Gastrocnemius medialis (tissue), 4 donors: ENCODE measurements around the gene SDC1. TPM values are rescaled to one million over a fixed set of nuclear protein-coding genes. Genes with fewer than 3 reads are reported as not detected.

Experiments used
- ATAC-seq, 2 donors: fragments of 150-250 bp; one replicate each; pipeline ENCODE4 v1.9.1; 2016
- DNase-seq, 2 donors: peaks; one replicate each; pipeline ENCODE4 v3.0.0-alpha.2; 2019
- H3K27ac ChIP-seq, 4 donors: fragments of 200-600 bp; sonication (generic); 1 replicate in 1 of 4; 2 replicates in 3 of 4; pipeline ENCODE4 v1.5.1; 2016 to 2018; ENCODE audit warnings: mild to moderate bottlenecking in 2 of 4, moderate library complexity in 1 of 4
- H3K27me3 ChIP-seq, 3 donors: fragments of 200-600 bp; sonication (generic) in 2 of 3; 1 replicate in 1 of 3; 2 replicates in 2 of 3; pipeline versions ENCODE4 v1.5.1 to v1.6.0; 2016 to 2019; ENCODE audit warnings: mild to moderate bottlenecking in 1 of 3, moderate library complexity in 1 of 3
- H3K36me3 ChIP-seq, 2 donors: fragments of 200-600 bp; sonication (generic) in 1 of 2; one replicate each; pipeline ENCODE4 v1.5.1; 2017 to 2018
- H3K4me1 ChIP-seq, 2 donors: fragments of 200-600 bp; sonication (generic) in 1 of 2; one replicate each; pipeline ENCODE4 v1.5.1; 2016 to 2017; ENCODE audit warnings: mild to moderate bottlenecking in 2 of 2
- H3K4me3 ChIP-seq, 4 donors: fragments of 200-600 bp; sonication (generic) in 3 of 4; 1 replicate in 1 of 4; 2 replicates in 3 of 4; pipeline ENCODE4 v1.5.1; 2016 to 2019; ENCODE audit warnings: mild to moderate bottlenecking in 2 of 4
- H3K9me3 ChIP-seq, 3 donors: fragments of 200-600 bp; sonication (generic) in 2 of 3; 1 replicate in 1 of 3; 2 replicates in 2 of 3; pipeline ENCODE4 v1.5.1; 2016 to 2019
- CTCF ChIP-seq, 5 experiments: fragments of 450-650 bp in 3 of 5; fragments of 200-600 bp in 2 of 5; sonication (generic) in 2 of 5; IDR thresholded peaks in 4 of 5; conservative IDR thresholded peaks in 1 of 5; 1 replicate in 4 of 5; 2 replicates in 1 of 5; pipeline ENCODE4 v1.5.1; 2016 to 2019; ENCODE audit warnings: antibody characterized with exemption in 5 of 5, mild to moderate bottlenecking in 3 of 5, moderate library complexity in 3 of 5
- POLR2A ChIP-seq, 2 donors: fragments of 450-650 bp; IDR thresholded peaks; one replicate each; pipeline ENCODE4 v1.6.1; 2017; ENCODE audit warnings: antibody characterized with exemption in 2 of 2, mild to moderate bottlenecking in 2 of 2, moderate library complexity in 2 of 2
- in situ Hi-C, 4 donors: fragments of 200-750 bp; cut with MboI; loops; one replicate each; pipeline versions ENCODE4 v1.15.0 to v1.8.0; 2017; ENCODE audit warnings: low sequenced_read_pairs in 4 of 4
- intact Hi-C: fragments of 100-400 bp; cut with DNase I; formaldehyde crosslinking; loops from one replicate; pipeline ENCODE4 v1.15.1; 2023; ENCODE audit warnings: low total_unique reads
- total RNA-seq, 4 donors: library from RNA; depleted of rRNA; stranded (reverse); fragments of >200 nt; gene quantifications; one replicate each; pipeline versions ENCODE4 v1.1.0 to v1.2.3, GENCODE V29; 2016

Gene SDC1
- total RNA-seq, 4 donors from 2014 or later, result 0.41 to 1.2 (median 1.2) TPM; not detected in 1

DNA sequence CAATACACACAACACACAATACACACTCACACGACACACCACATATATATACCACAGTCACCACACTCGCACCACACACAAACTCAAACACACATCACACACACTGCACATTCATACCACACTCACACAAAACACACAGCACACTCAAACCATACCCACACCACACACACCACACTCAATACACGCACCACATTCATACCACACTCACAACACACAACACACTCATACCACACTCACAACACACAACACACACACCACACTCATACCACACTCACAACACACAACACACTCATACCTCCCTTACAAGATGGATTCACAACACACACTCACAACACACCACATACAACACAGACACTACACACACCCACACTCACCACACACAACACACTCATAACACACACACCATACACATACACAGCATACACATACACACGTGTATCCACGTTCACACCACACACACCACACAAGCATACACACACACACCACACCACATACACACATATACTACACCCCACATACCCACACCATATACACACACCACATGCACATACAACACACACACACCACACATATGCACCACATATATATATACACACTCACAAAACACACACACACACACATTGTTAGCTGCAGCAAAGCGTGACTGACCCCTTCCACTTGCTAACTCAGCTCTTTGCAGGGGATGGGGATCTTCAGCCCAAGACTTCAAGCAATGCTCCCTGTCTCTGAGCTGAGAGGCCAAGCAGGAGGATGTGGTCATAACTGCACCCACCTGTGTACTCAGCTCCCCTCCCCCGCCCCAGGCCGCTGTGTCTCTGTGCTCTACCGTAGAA, 59.0 kb downstream of the SDC1 start:
- no peaks in the 10 kb centered on the region for H3K4me1 ChIP-seq
- intact Hi-C loops, result no loop called here

DNA sequence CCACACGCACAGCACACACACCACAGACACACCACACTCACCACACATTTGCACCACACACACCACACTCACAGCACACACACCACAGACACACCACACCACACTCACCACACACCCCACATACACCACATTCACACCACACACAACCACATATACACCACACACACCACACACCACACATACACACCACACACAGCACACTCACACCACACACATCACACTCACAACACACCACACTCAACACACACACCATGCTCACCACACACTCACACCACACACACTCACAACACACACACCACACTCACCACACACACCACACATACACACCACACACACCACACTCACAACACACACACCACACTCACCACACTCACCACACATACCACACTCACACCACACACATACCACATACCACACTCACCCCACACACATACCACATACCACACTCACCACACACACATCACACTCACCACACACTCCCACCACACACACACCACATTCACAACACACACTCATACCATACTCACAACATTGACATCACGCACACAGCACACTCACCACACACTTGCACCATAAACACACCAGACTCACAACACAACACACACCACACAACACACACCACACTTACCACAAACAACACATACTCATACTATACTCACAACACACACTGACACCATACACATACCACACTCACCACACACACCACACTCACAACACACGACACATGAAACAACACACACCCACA, 60.0 kb downstream of the SDC1 start:
- DNase-seq (no peak), ATAC-seq (no peak)
- H3K4me3 ChIP-seq, result no peak overlapping the region
- intact Hi-C loops (no loop called here), in situ Hi-C loops (no loop called here)
- no peak for TF ChIP-seq POLR2A (IDR thresholded peaks at IDR 0.05)
- TF ChIP-seq CTCF (IDR thresholded peaks at IDR 0.05 in 4 of 5, conservative IDR thresholded peaks at IDR 0.05 in 1 of 5), result no peak
- no peaks in the 10 kb centered on the region for H3K36me3 ChIP-seq
- H3K4me1 ChIP-seq, result no peaks in the 10 kb centered on the region
- H3K27me3 ChIP-seq, result no peaks in the 10 kb centered on the region
- no peaks in the 10 kb centered on the region for H3K9me3 ChIP-seq
- H3K27ac ChIP-seq, result no peak overlapping the region

More for the DNA sequence above, 59.0 kb downstream of the SDC1 start:
- no peaks in the 10 kb centered on the region for H3K9me3 ChIP-seq
- ATAC-seq (no peak), DNase-seq (no peak)
- no peaks in the 10 kb centered on the region for H3K27me3 ChIP-seq
- no peak overlapping the region for H3K4me3 ChIP-seq
- TF ChIP-seq POLR2A (IDR thresholded peaks at IDR 0.05), result no peak
- TF ChIP-seq CTCF (IDR thresholded peaks at IDR 0.05 in 4 of 5, conservative IDR thresholded peaks at IDR 0.05 in 1 of 5), result no peak
- in situ Hi-C loops, result no loop called here
- no peaks in the 10 kb centered on the region for H3K36me3 ChIP-seq
- no peak overlapping the region for H3K27ac ChIP-seq

- intact Hi-C loops (no loop called here), in situ Hi-C loops (no loop called here)
- Histone ChIP-seq H3K27me3 (no peaks in the 10 kb centered on the region), H3K36me3 (no peaks in the 10 kb centered on the region), H3K9me3 (no peaks in the 10 kb centered on the region), H3K27ac (no peak overlapping the region), H3K4me1 (no peaks in the 10 kb centered on the region), H3K4me3 (no peak overlapping the region)
- no peak for TF ChIP-seq POLR2A (IDR thresholded peaks at IDR 0.05)
- TF ChIP-seq CTCF (IDR thresholded peaks at IDR 0.05 in 4 of 5, conservative IDR thresholded peaks at IDR 0.05 in 1 of 5), result no peak
- DNase-seq, result no peak
- no peak for ATAC-seq
Measured at GRCh38 chr2:20164061-20164733, 60.7 kb downstream of the SDC1 start.

DNA sequence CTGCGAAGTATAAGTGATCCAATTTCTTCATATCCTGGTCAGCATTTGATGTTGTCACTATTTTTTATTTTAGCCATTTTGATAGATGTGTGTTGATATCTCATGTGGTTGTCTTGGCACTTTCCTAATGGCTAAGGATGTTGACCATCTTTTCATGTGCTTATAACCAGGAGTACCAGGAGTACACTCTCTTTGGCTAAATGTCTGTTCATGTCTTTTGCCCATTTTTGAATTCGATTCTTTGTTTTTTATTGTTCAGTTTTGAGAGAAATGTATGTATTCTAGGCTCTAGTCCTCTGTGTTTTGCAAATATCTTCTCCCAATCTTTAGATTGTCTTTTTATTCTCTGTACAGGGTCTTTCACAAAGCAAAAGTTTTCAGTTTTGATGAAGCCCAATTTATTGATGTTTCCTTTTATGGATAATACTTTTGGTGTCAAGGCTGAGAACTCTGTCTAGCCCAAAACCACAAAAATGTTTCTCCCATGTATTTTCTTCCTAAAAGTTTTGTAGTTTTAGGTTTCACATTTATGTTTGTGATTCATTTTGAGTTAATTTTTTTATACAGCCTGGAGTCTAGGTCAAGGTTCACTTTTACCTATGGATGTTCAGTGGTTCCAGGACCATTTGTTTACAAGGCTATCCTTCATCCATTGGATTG, 65.4 kb downstream of the SDC1 start:
- intact Hi-C loops, result no loop called here

More for the DNA sequence above, 65.4 kb downstream of the SDC1 start:
- Histone ChIP-seq H3K36me3 (no peaks in the 10 kb centered on the region), H3K4me1 (no peaks in the 10 kb centered on the region), H3K27me3 (no peaks in the 10 kb centered on the region), H3K9me3 (no peaks in the 10 kb centered on the region), H3K27ac (no peak overlapping the region), H3K4me3 (no peak overlapping the region)
- DNase-seq, result no peak
- no peak for ATAC-seq
- in situ Hi-C loops, result no loop called here
- TF ChIP-seq CTCF (IDR thresholded peaks at IDR 0.05 in 4 of 5, conservative IDR thresholded peaks at IDR 0.05 in 1 of 5), result no peak
